OCI-LY7 (cell line): ENCODE measurements around the gene VKORC1. TPM values are rescaled to one million over a fixed set of nuclear protein-coding genes. Genes with fewer than 3 reads are reported as not detected.

Source experiments
- BruUV-seq: library from RNA; stranded (reverse); fragments of 400-500 nt; replicated peaks from 2 replicates; lab custom pipeline; 2021; lab: Mats Ljungman, UMichigan
- CTCF ChIA-PET: fragments of 300-600 bp; sonication (Branson Sonifier 250); formaldehyde crosslinking; loops from one replicate; lab custom pipeline; 2022; ENCODE audit warnings: antibody characterized with exemption; ENCODE audit not compliant: unreplicated experiment; lab: Charles Lee
- POLR2A ChIA-PET: fragments of 300-600 bp; sonication (Branson Sonifier 250); formaldehyde crosslinking; loops from one replicate; lab custom pipeline; 2022; ENCODE audit warnings: antibody characterized with exemption; lab: Charles Lee
- DNase-seq: peaks from one replicate; pipeline ENCODE4 v3.0.0-alpha.2; 2015; ENCODE audit warnings: low spot score
- H2AFZ ChIP-seq: fragments of 200-600 bp; sonication (generic), shearing (Covaris generic); 2 replicates; pipeline ENCODE4 v1.6.1; 2014; ENCODE audit warnings: mild to moderate bottlenecking, antibody characterized with exemption, low read length, moderate library complexity
- H3K27ac ChIP-seq: fragments of 200-600 bp; sonication (generic); 2 replicates; pipeline ENCODE4 v1.5.1; 2014; ENCODE audit warnings: mixed run types, low read depth, mild to moderate bottlenecking, moderate library complexity, low read length, inconsistent platforms; ENCODE audit not compliant: poor library complexity, severe bottlenecking
- H3K36me3 ChIP-seq: fragments of 200-600 bp; sonication (generic); 2 replicates; pipeline ENCODE4 v1.6.1; 2014; ENCODE audit warnings: mild to moderate bottlenecking, antibody characterized with exemption, low read length, moderate library complexity, mixed read lengths; ENCODE audit not compliant: insufficient read depth
- H3K4me1 ChIP-seq: fragments of 200-600 bp; sonication (generic); 2 replicates; pipeline ENCODE4 v1.5.1; 2014; ENCODE audit warnings: mild to moderate bottlenecking, low read length; ENCODE audit not compliant: insufficient read depth, poor library complexity, severe bottlenecking
- H3K4me2 ChIP-seq: fragments of 200-600 bp; sonication (generic); 2 replicates; pipeline ENCODE4 v1.6.1; 2014; ENCODE audit warnings: mild to moderate bottlenecking, low read length
- H3K4me3 ChIP-seq: fragments of 200-600 bp; sonication (generic); 2 replicates; pipeline ENCODE4 v1.5.1; 2014; ENCODE audit warnings: mild to moderate bottlenecking, low read depth, low read length; ENCODE audit not compliant: poor library complexity, severe bottlenecking
- H3K79me2 ChIP-seq: fragments of 200-600 bp; sonication (generic); 2 replicates; pipeline ENCODE4 v1.6.1; 2016; ENCODE audit warnings: low read depth, mild to moderate bottlenecking, low read length, moderate library complexity, mixed read lengths; ENCODE audit not compliant: insufficient read depth
- H3K9me2 ChIP-seq: fragments of 200-600 bp; sonication (generic); 2 replicates; pipeline ENCODE4 v1.6.1; 2016; ENCODE audit warnings: mild to moderate bottlenecking, low read length, mixed read lengths; ENCODE audit not compliant: insufficient read depth
- H3K9me3 ChIP-seq: fragments of 200-600 bp; sonication (generic); 2 replicates; pipeline ENCODE4 v1.6.1; 2014; ENCODE audit warnings: mild to moderate bottlenecking, mixed run types, low read length, mixed read lengths
- H4K20me1 ChIP-seq: fragments of 200-600 bp; sonication (generic); 2 replicates; pipeline ENCODE4 v1.6.1; 2014; ENCODE audit warnings: mild to moderate bottlenecking, antibody characterized with exemption, low read length, moderate library complexity, mixed read lengths; ENCODE audit not compliant: insufficient read depth
- EZH2phosphoT487 ChIP-seq: fragments of 200-600 bp; sonication (generic); IDR thresholded peaks from 2 replicates; pipeline ENCODE4 v1.6.1; 2018; ENCODE audit warnings: low read depth, borderline replicate concordance, mild to moderate bottlenecking, mixed run types, antibody characterized with exemption, low read length, moderate library complexity, mixed read lengths
- intact Hi-C: fragments of 100-400 bp; cut with micrococcal nuclease; formaldehyde crosslinking; loops from one replicate; pipeline ENCODE4 v1.10.0; 2022; ENCODE audit not compliant: unreplicated experiment
- total RNA-seq, 2 experiments: library from RNA; depleted of rRNA in 1 of 2; stranded (reverse); fragments of >200 nt in 1 of 2; shearing (Covaris generic) in 1 of 2; gene quantifications; 2 replicates each; pipeline ENCODE4 v1.2.3, GENCODE V29; 2014 to 2022
- TF ChIP-seq, protein P1 (sequence below): fragments of 200-600 bp; sonication (generic); conservative IDR thresholded peaks from 2 replicates; pipeline ENCODE4 v1.5.1; 2014; ENCODE audit warnings: mild to moderate bottlenecking, antibody characterized with exemption, low read length, moderate library complexity, mixed read lengths

The VKORC1 gene
- total RNA-seq, 2 experiments from 2014 or later = 69.3 to 70.2 TPM

DNA sequence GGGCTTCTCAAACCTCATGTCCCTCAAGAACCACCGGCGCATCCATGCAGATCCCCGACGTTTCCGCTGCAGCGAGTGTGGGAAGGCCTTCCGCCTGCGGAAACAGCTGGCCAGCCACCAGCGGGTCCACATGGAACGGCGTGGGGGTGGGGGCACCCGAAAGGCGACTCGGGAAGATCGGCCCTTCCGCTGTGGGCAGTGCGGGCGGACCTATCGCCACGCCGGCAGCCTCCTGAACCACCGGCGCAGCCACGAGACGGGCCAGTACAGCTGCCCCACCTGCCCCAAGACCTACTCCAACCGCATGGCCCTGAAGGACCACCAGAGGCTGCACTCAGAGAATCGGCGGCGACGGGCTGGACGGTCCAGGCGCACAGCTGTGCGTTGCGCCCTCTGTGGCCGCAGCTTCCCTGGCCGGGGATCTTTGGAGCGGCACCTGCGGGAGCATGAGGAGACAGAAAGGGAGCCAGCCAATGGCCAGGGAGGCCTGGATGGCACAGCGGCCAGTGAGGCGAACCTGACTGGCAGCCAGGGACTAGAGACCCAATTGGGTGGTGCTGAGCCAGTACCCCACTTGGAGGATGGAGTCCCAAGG lies 14.5 kb downstream of the VKORC1 start:
- peaks cover 78% of the 10 kb centered on the region for H3K36me3 ChIP-seq
- intact Hi-C loops = no loop called here
- ChIA-PET POLR2A (no interaction called here), CTCF (no interaction called here)
- no peaks in the 10 kb centered on the region for H3K9me3 ChIP-seq
- DNase-seq = no peak
- BruUV-seq = no TSS peak
- peaks cover 14% of the 10 kb centered on the region for H3K79me2 ChIP-seq
- H3K27ac ChIP-seq = no peak overlapping the region
- no peak overlapping the region for H3K4me3 ChIP-seq
- H3K4me1 ChIP-seq = peaks cover 5% of the 10 kb centered on the region
- H2AFZ ChIP-seq = no peak overlapping the region
- no peak overlapping the region for H3K4me2 ChIP-seq
- TF ChIP-seq, protein P1, sequence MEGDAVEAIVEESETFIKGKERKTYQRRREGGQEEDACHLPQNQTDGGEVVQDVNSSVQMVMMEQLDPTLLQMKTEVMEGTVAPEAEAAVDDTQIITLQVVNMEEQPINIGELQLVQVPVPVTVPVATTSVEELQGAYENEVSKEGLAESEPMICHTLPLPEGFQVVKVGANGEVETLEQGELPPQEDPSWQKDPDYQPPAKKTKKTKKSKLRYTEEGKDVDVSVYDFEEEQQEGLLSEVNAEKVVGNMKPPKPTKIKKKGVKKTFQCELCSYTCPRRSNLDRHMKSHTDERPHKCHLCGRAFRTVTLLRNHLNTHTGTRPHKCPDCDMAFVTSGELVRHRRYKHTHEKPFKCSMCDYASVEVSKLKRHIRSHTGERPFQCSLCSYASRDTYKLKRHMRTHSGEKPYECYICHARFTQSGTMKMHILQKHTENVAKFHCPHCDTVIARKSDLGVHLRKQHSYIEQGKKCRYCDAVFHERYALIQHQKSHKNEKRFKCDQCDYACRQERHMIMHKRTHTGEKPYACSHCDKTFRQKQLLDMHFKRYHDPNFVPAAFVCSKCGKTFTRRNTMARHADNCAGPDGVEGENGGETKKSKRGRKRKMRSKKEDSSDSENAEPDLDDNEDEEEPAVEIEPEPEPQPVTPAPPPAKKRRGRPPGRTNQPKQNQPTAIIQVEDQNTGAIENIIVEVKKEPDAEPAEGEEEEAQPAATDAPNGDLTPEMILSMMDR = no peak
- TF ChIP-seq EZH2phosphoT487 = no peak
- no peaks in the 10 kb centered on the region for H3K9me2 ChIP-seq
- H4K20me1 ChIP-seq = no peaks in the 10 kb centered on the region

- Histone ChIP-seq H3K4me1 (peaks cover 7% of the 10 kb centered on the region), H3K4me3 (no peak overlapping the region), H3K9me3 (no peaks in the 10 kb centered on the region), H3K36me3 (peaks cover 73% of the 10 kb centered on the region), H3K4me2 (no peak overlapping the region), H3K27ac (no peak overlapping the region), H3K79me2 (peaks cover 20% of the 10 kb centered on the region), H3K9me2 (no peaks in the 10 kb centered on the region), H4K20me1 (no peaks in the 10 kb centered on the region), H2AFZ (no peak overlapping the region)
- BruUV-seq = no TSS peak
- no peak for DNase-seq
- ChIA-PET CTCF (no interaction called here), POLR2A (no interaction called here)
- intact Hi-C loops = no loop called here
- TF ChIP-seq EZH2phosphoT487 = no peak
- TF ChIP-seq, protein P1 = no peak
Measured at GRCh38 chr16:31079342-31079944, 15.2 kb downstream of the VKORC1 start.

GRCh38 chr16:31078597-31079341 lies 15.8 kb downstream of the VKORC1 start:
- BruUV-seq = no TSS peak
- no peaks in the 10 kb centered on the region for H3K9me2 ChIP-seq
- CTCF ChIA-PET = no interaction called here
- H3K36me3 ChIP-seq = peaks cover 73% of the 10 kb centered on the region
- H3K79me2 ChIP-seq = peaks cover 20% of the 10 kb centered on the region
- TF ChIP-seq, protein P1 = no peak
- no peak for TF ChIP-seq EZH2phosphoT487
- H3K9me3 ChIP-seq = no peaks in the 10 kb centered on the region
- intact Hi-C loops = no loop called here
- no peak for DNase-seq
- POLR2A ChIA-PET = no interaction called here
- peaks cover 7% of the 10 kb centered on the region for H3K4me1 ChIP-seq
- H3K4me2 ChIP-seq = no peak overlapping the region
- H4K20me1 ChIP-seq = no peaks in the 10 kb centered on the region
- no peak overlapping the region for H3K27ac ChIP-seq
- no peak overlapping the region for H3K4me3 ChIP-seq
- H2AFZ ChIP-seq = no peak overlapping the region
